ENCODE results near the gene NXPH3.

DNA sequence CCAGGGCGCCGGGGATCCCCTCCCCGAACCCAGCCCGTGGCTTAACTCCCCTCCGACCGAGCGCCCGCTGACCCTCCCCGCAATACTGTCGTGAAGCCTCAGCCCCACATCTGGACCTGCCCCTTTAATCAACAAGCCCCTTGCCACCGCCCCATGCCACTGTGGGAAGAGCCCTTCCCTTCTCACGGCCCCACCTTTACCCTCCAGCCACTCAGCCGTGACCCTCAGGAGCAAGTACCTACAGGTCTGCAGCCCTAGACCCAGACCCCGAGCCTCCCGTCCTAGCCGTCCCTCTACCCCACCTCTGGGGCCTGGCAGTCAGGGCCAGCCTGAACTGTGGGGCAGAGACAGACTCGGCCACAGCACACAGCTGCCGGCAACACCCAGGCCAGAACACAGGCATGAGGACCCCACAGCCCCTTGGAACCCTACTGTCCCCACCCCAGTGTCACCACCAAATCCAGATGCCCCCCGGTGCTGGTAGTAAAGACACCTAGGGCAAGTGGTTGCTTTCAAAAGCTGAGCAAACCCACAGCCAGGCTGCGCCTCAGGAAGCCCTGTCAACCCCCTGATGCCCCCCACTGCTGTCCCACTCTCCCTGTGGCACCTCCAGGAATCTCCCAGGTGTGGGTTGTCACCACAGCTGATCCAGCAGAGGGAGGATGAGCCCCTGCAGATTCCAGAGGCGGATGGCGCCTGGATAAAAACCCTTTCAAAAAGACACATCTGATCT, 1.4 kb downstream of the NXPH3 start:
- TF ChIP-seq EZH2 (IDR thresholded peaks at IDR 0.05; ENCODE audit: borderline replicate concordance, insufficient read depth, low read depth, low read length, poor library complexity, severe bottlenecking) = peak; percentile 29
- TF ChIP-seq, protein P1, sequence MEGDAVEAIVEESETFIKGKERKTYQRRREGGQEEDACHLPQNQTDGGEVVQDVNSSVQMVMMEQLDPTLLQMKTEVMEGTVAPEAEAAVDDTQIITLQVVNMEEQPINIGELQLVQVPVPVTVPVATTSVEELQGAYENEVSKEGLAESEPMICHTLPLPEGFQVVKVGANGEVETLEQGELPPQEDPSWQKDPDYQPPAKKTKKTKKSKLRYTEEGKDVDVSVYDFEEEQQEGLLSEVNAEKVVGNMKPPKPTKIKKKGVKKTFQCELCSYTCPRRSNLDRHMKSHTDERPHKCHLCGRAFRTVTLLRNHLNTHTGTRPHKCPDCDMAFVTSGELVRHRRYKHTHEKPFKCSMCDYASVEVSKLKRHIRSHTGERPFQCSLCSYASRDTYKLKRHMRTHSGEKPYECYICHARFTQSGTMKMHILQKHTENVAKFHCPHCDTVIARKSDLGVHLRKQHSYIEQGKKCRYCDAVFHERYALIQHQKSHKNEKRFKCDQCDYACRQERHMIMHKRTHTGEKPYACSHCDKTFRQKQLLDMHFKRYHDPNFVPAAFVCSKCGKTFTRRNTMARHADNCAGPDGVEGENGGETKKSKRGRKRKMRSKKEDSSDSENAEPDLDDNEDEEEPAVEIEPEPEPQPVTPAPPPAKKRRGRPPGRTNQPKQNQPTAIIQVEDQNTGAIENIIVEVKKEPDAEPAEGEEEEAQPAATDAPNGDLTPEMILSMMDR (IDR thresholded peaks at IDR 0.05) = no peak

All from B cell (primary cell).